ENCODE measurements around the gene TMEM248.

GRCh38 chr7:66974986-66975590 is 54.1 kb downstream of the TMEM248 start:
- no peak for TF ChIP-seq TAF1 (IDR thresholded peaks at IDR 0.05; ENCODE audit: borderline replicate concordance, low read depth, low read length)
- TF ChIP-seq POLR2A (IDR thresholded peaks at IDR 0.05; ENCODE audit: low read depth, low read length), result no peak
